Chondrocyte (in vitro differentiated cells): ENCODE measurements around the gene RAB31. TPM values are rescaled to one million over a fixed set of nuclear protein-coding genes. Genes with fewer than 3 reads are reported as not detected.

Experiments used
- DNase-seq: peaks from one replicate; pipeline ENCODE4 v3.0.0; 2021; ENCODE audit warnings: mixed read lengths, low spot score
- H3K27ac Mint-ChIP-seq: one replicate; pipeline ENCODE4 v1.8.0; 2021; ENCODE audit warnings: mild to moderate bottlenecking, moderate library complexity, mixed read lengths; ENCODE audit not compliant: unreplicated experiment
- H3K27me3 Mint-ChIP-seq: 2 replicates; pipeline ENCODE4 v1.8.0; 2021; ENCODE audit warnings: low read depth, mixed read lengths
- H3K36me3 Mint-ChIP-seq: 2 replicates; pipeline ENCODE4 v1.8.0; 2021; ENCODE audit warnings: low read depth, mixed read lengths
- H3K4me1 Mint-ChIP-seq: 2 replicates; pipeline ENCODE4 v1.8.0; 2021; ENCODE audit warnings: low read depth, mild to moderate bottlenecking, mixed read lengths
- H3K4me3 Mint-ChIP-seq: one replicate; pipeline ENCODE4 v1.8.0; 2021; ENCODE audit warnings: mild to moderate bottlenecking, moderate library complexity, mixed read lengths; ENCODE audit not compliant: unreplicated experiment
- H3K9me3 Mint-ChIP-seq: 2 replicates; pipeline ENCODE4 v1.8.0; 2021; ENCODE audit warnings: low read depth, mixed read lengths
- total RNA-seq: library from RNA; stranded (reverse); gene quantifications from 3 replicates; pipeline ENCODE4 v1.2.1, GENCODE V29; 2021
- TF ChIP-seq, protein P1 (sequence below): fragments of 200-600 bp; sonication (generic); IDR thresholded peaks from 2 replicates; pipeline ENCODE4 v1.5.0; 2021; ENCODE audit warnings: antibody characterized with exemption, mild to moderate bottlenecking, moderate library complexity

The RAB31 gene
- total RNA-seq, 1 donor from 2014 or later: 87.7 TPM

DNA sequence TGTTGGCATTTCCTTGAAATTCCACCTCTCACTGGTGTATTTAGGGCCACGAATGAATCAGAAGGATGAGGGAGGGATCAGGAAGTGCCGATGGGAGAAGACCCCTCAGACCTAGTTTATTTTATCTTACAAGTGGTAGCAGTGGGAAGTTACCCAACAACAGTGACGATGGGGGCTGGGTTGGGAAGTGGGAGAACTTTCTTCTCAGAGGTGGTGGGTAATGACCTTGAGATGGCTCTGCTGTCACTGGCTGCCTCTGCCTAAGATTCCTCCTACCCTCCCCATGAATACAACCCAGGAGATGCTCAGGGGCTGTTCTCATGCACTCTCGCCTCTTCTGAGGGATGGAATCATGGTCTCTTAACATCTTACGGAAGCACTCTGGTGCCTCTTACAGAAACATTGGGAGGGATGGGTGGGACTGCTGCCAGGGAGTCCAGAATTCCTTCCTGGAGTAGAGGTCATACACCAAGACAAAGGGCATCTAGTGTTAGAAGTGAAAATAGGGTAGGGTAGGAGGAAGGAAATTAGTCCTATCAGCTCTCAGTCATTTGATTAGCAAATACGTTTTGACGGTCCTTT lies 119.2 kb downstream of the RAB31 start:
- peak overlapping the region; percentile 87 for H3K27ac Mint-ChIP-seq
- no peak overlapping the region for H3K4me3 Mint-ChIP-seq
- H3K9me3 Mint-ChIP-seq: no peaks in the 10 kb centered on the region
- DNase-seq: no peak
- TF ChIP-seq, protein P1, sequence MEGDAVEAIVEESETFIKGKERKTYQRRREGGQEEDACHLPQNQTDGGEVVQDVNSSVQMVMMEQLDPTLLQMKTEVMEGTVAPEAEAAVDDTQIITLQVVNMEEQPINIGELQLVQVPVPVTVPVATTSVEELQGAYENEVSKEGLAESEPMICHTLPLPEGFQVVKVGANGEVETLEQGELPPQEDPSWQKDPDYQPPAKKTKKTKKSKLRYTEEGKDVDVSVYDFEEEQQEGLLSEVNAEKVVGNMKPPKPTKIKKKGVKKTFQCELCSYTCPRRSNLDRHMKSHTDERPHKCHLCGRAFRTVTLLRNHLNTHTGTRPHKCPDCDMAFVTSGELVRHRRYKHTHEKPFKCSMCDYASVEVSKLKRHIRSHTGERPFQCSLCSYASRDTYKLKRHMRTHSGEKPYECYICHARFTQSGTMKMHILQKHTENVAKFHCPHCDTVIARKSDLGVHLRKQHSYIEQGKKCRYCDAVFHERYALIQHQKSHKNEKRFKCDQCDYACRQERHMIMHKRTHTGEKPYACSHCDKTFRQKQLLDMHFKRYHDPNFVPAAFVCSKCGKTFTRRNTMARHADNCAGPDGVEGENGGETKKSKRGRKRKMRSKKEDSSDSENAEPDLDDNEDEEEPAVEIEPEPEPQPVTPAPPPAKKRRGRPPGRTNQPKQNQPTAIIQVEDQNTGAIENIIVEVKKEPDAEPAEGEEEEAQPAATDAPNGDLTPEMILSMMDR: no peak
- peaks cover 37% of the 10 kb centered on the region for H3K4me1 Mint-ChIP-seq
- H3K27me3 Mint-ChIP-seq: no peaks in the 10 kb centered on the region
- H3K36me3 Mint-ChIP-seq: peaks cover 1% of the 10 kb centered on the region

DNA sequence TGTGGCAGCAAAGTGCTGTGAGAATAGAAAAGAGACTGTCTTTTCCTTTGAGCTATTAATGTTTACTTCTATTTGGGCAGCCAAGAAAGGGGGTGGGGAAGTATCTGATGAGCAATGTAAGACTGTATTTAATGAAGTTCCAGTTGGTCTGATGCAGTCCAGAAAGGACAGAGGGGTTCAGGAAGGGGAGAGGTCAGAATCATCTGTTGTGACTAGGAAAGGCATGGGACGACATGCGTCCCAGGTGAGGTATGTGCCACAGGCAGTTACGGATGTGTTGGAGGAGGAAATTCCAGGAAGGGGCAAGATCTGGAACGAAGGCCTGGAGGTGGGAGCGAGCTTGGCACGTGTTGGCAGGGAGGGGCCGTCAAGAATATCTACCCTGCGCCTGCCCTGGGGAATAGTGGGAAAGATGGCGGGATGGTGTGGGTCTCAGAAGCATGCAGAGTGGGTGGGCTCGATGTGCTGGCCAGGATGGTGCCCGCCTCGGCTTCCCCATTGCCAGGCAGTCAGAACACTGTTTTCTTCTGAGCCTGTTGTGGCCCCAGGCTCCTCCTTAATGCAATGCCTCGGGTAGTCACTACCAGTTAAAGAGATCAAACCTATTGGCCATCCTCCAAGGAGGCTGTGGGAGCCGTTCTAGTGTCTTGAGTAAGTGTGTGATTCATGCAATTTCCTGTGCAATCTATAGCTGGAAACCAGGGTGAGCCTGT lies 119.8 kb downstream of the RAB31 start:
- Mint-ChIP-seq H3K9me3 (no peaks in the 10 kb centered on the region), H3K27ac (peak overlapping the region; percentile 87), H3K4me1 (peaks cover 37% of the 10 kb centered on the region), H3K27me3 (no peaks in the 10 kb centered on the region), H3K4me3 (peak overlapping the region; percentile 26), H3K36me3 (peaks cover 4% of the 10 kb centered on the region)
- TF ChIP-seq, protein P1: no peak
- no peak for DNase-seq

DNA sequence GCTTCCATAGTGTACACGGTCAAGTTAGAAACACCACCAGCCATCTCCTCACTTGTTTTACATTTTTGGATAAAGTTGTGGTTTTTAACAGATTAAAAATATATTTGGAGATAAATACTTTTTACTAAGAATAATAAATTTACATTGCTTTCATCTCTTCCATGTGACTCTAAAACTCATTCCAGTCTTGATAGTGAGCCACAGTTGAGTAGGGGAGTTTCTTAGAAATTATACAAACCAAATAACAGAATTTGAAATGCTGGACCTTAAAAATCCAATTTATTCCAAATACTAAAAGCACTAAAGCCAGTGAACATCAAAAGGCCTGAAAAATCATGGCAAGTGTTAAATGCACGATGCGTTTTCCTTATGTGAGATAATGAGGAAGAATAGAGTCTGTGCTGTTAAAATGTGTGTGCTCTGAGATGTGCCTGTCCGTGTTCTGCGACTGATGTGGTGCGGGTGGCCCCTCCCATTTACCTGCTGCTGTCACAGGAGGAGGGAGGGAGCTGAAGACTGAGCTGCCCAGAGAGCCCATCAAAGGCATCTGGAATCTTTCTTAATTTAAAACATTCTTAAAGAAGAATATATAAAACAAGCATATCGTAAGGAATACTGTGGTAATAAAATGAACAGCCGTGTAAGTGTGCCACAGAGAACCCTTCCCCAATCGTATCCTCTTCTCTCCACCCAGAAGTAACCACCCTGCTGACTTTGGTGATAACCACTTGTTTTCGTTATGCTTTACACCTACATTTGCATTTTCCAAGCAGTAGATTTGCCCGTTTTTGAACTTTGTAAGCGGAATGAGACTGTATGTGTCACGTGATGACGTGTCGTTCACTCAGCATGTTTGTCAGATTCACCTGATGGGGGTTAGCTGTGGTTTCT lies 120.7 kb downstream of the RAB31 start:
- TF ChIP-seq, protein P1: no peak
- peak overlapping the region; percentile 87 for H3K27ac Mint-ChIP-seq
- DNase-seq: no peak
- peaks cover 7% of the 10 kb centered on the region for H3K36me3 Mint-ChIP-seq
- H3K27me3 Mint-ChIP-seq: no peaks in the 10 kb centered on the region
- no peak overlapping the region for H3K4me3 Mint-ChIP-seq
- no peaks in the 10 kb centered on the region for H3K9me3 Mint-ChIP-seq
- peaks cover 37% of the 10 kb centered on the region for H3K4me1 Mint-ChIP-seq

GRCh38 chr18:9829397-9829712 lies 121.3 kb downstream of the RAB31 start:
- Mint-ChIP-seq H3K4me1 (peaks cover 37% of the 10 kb centered on the region), H3K4me3 (no peak overlapping the region), H3K9me3 (no peaks in the 10 kb centered on the region), H3K36me3 (peaks cover 7% of the 10 kb centered on the region), H3K27ac (no peak overlapping the region), H3K27me3 (no peaks in the 10 kb centered on the region)
- TF ChIP-seq, protein P1: no peak
- DNase-seq: no peak

DNA sequence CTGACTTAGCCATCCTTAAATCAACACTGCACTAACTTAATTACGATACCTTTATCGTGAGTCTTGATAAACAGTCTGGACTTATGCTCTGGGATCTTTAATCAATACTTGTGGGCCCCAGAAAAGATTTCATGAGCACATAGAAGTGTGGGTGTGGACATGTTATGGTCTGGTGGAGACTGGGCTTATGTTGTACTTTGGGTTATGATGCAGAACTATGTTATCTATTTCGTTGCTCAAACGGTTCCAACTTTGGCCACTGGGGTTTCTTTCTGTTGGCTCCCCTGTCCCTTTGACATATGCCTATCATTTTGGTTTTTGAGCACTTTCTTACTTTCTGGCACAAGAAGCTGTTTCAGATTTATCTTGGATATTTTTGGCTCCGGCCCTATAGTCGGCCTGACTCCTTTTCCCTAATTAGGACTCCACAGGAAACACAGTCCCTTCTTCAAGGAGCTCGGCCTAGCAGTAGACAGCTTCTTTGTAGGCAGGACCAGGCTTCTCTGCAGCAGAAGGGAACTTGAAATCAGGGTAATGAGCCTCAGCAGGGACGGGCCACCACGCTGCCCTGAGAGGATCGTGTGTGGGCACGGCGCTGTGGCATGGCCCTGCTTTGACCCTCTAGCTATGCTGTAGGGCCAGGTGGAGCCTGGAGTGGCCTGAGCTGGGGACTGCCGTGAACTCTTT lies 123.1 kb downstream of the RAB31 start:
- Mint-ChIP-seq H3K27me3 (no peaks in the 10 kb centered on the region), H3K4me3 (no peak overlapping the region), H3K4me1 (peaks cover 47% of the 10 kb centered on the region), H3K36me3 (peaks cover 7% of the 10 kb centered on the region), H3K27ac (no peak overlapping the region), H3K9me3 (no peaks in the 10 kb centered on the region)
- DNase-seq: no peak
- TF ChIP-seq, protein P1: peak; percentile 23
